Body of pancreas (tissue), 4 donors: Measurements from ENCODE around the gene RAD23B.

Experiments
- POLR2A ChIP-seq, 3 donors: fragments of 450-650 bp; IDR thresholded peaks; one replicate each; pipeline ENCODE4 v1.6.1; 2016; ENCODE audit warnings: antibody characterized with exemption in 3 of 3, mild to moderate bottlenecking in 2 of 3
- TF ChIP-seq, protein P1 (sequence below), 7 experiments: fragments of 450-650 bp in 4 of 7; fragments of 200-600 bp in 3 of 7; sonication (generic) in 3 of 7; IDR thresholded peaks; one replicate each; pipeline ENCODE4 v1.5.1; 2016 to 2019; ENCODE audit warnings: antibody characterized with exemption in 7 of 7

- TF ChIP-seq, protein P1, sequence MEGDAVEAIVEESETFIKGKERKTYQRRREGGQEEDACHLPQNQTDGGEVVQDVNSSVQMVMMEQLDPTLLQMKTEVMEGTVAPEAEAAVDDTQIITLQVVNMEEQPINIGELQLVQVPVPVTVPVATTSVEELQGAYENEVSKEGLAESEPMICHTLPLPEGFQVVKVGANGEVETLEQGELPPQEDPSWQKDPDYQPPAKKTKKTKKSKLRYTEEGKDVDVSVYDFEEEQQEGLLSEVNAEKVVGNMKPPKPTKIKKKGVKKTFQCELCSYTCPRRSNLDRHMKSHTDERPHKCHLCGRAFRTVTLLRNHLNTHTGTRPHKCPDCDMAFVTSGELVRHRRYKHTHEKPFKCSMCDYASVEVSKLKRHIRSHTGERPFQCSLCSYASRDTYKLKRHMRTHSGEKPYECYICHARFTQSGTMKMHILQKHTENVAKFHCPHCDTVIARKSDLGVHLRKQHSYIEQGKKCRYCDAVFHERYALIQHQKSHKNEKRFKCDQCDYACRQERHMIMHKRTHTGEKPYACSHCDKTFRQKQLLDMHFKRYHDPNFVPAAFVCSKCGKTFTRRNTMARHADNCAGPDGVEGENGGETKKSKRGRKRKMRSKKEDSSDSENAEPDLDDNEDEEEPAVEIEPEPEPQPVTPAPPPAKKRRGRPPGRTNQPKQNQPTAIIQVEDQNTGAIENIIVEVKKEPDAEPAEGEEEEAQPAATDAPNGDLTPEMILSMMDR (IDR thresholded peaks at IDR 0.05), result no peak
- TF ChIP-seq POLR2A (IDR thresholded peaks at IDR 0.05), result no peak
These were observed 34.4 kb upstream of the RAD23B start for GRCh38 chr9:107248714-107249113.
